ENCODE results near the gene SLC35F3.
"Not testable (repeated sequence)": the region's sequence is repeated elsewhere in the genome, so short reads cannot be mapped to it uniquely, and the experiment has no call there.

DNA sequence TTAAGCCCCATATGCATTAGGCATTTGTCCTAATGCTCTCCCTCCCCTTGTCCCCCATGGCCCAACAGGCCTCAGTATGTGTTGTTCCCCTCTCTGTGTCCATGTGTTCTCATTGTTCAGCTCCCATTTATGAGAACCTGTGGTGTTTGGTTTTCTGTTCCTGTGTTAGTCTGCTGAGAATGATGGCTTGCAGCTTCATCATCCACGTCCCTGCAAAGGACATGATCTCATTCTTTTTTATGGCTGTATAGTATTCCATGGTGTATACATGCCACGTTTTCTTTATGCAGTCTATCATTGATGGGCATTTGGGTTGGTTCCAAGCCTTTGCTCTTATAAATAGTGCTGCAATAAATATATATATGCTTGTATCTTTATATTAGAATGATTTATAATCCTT lies 218.1 kb downstream of the SLC35F3 start:
- TF ChIP-seq, protein P1, sequence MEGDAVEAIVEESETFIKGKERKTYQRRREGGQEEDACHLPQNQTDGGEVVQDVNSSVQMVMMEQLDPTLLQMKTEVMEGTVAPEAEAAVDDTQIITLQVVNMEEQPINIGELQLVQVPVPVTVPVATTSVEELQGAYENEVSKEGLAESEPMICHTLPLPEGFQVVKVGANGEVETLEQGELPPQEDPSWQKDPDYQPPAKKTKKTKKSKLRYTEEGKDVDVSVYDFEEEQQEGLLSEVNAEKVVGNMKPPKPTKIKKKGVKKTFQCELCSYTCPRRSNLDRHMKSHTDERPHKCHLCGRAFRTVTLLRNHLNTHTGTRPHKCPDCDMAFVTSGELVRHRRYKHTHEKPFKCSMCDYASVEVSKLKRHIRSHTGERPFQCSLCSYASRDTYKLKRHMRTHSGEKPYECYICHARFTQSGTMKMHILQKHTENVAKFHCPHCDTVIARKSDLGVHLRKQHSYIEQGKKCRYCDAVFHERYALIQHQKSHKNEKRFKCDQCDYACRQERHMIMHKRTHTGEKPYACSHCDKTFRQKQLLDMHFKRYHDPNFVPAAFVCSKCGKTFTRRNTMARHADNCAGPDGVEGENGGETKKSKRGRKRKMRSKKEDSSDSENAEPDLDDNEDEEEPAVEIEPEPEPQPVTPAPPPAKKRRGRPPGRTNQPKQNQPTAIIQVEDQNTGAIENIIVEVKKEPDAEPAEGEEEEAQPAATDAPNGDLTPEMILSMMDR (IDR thresholded peaks at IDR 0.05): not testable (repeated sequence)
- TF ChIP-seq JAZF1 (CRISPR knock-in tag; IDR thresholded peaks at IDR 0.05); FOXP1 (CRISPR knock-in tag; IDR thresholded peaks at IDR 0.05; ENCODE audit: borderline replicate concordance); CBFB (CRISPR knock-in tag; IDR thresholded peaks at IDR 0.05; ENCODE audit: low read depth): not testable (repeated sequence)
- TF ChIP-seq, protein P2, sequence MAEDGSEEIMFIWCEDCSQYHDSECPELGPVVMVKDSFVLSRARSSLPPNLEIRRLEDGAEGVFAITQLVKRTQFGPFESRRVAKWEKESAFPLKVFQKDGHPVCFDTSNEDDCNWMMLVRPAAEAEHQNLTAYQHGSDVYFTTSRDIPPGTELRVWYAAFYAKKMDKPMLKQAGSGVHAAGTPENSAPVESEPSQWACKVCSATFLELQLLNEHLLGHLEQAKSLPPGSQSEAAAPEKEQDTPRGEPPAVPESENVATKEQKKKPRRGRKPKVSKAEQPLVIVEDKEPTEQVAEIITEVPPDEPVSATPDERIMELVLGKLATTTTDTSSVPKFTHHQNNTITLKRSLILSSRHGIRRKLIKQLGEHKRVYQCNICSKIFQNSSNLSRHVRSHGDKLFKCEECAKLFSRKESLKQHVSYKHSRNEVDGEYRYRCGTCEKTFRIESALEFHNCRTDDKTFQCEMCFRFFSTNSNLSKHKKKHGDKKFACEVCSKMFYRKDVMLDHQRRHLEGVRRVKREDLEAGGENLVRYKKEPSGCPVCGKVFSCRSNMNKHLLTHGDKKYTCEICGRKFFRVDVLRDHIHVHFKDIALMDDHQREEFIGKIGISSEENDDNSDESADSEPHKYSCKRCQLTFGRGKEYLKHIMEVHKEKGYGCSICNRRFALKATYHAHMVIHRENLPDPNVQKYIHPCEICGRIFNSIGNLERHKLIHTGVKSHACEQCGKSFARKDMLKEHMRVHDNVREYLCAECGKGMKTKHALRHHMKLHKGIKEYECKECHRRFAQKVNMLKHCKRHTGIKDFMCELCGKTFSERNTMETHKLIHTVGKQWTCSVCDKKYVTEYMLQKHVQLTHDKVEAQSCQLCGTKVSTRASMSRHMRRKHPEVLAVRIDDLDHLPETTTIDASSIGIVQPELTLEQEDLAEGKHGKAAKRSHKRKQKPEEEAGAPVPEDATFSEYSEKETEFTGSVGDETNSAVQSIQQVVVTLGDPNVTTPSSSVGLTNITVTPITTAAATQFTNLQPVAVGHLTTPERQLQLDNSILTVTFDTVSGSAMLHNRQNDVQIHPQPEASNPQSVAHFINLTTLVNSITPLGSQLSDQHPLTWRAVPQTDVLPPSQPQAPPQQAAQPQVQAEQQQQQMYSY (CRISPR knock-in tag; IDR thresholded peaks at IDR 0.05): not testable (repeated sequence)
- TF ChIP-seq, protein P3, sequence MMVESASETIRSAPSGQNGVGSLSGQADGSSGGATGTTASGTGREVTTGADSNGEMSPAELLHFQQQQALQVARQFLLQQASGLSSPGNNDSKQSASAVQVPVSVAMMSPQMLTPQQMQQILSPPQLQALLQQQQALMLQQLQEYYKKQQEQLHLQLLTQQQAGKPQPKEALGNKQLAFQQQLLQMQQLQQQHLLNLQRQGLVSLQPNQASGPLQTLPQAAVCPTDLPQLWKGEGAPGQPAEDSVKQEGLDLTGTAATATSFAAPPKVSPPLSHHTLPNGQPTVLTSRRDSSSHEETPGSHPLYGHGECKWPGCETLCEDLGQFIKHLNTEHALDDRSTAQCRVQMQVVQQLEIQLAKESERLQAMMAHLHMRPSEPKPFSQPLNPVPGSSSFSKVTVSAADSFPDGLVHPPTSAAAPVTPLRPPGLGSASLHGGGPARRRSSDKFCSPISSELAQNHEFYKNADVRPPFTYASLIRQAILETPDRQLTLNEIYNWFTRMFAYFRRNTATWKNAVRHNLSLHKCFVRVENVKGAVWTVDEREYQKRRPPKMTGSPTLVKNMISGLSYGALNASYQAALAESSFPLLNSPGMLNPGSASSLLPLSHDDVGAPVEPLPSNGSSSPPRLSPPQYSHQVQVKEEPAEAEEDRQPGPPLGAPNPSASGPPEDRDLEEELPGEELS (CRISPR knock-in tag; IDR thresholded peaks at IDR 0.05): not testable (repeated sequence)
- TF ChIP-seq, protein P4, sequence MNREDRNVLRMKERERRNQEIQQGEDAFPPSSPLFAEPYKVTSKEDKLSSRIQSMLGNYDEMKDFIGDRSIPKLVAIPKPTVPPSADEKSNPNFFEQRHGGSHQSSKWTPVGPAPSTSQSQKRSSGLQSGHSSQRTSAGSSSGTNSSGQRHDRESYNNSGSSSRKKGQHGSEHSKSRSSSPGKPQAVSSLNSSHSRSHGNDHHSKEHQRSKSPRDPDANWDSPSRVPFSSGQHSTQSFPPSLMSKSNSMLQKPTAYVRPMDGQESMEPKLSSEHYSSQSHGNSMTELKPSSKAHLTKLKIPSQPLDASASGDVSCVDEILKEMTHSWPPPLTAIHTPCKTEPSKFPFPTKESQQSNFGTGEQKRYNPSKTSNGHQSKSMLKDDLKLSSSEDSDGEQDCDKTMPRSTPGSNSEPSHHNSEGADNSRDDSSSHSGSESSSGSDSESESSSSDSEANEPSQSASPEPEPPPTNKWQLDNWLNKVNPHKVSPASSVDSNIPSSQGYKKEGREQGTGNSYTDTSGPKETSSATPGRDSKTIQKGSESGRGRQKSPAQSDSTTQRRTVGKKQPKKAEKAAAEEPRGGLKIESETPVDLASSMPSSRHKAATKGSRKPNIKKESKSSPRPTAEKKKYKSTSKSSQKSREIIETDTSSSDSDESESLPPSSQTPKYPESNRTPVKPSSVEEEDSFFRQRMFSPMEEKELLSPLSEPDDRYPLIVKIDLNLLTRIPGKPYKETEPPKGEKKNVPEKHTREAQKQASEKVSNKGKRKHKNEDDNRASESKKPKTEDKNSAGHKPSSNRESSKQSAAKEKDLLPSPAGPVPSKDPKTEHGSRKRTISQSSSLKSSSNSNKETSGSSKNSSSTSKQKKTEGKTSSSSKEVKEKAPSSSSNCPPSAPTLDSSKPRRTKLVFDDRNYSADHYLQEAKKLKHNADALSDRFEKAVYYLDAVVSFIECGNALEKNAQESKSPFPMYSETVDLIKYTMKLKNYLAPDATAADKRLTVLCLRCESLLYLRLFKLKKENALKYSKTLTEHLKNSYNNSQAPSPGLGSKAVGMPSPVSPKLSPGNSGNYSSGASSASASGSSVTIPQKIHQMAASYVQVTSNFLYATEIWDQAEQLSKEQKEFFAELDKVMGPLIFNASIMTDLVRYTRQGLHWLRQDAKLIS (CRISPR knock-in tag; IDR thresholded peaks at IDR 0.05; ENCODE audit: borderline replicate concordance): not testable (repeated sequence)
- TF ChIP-seq, protein P5, sequence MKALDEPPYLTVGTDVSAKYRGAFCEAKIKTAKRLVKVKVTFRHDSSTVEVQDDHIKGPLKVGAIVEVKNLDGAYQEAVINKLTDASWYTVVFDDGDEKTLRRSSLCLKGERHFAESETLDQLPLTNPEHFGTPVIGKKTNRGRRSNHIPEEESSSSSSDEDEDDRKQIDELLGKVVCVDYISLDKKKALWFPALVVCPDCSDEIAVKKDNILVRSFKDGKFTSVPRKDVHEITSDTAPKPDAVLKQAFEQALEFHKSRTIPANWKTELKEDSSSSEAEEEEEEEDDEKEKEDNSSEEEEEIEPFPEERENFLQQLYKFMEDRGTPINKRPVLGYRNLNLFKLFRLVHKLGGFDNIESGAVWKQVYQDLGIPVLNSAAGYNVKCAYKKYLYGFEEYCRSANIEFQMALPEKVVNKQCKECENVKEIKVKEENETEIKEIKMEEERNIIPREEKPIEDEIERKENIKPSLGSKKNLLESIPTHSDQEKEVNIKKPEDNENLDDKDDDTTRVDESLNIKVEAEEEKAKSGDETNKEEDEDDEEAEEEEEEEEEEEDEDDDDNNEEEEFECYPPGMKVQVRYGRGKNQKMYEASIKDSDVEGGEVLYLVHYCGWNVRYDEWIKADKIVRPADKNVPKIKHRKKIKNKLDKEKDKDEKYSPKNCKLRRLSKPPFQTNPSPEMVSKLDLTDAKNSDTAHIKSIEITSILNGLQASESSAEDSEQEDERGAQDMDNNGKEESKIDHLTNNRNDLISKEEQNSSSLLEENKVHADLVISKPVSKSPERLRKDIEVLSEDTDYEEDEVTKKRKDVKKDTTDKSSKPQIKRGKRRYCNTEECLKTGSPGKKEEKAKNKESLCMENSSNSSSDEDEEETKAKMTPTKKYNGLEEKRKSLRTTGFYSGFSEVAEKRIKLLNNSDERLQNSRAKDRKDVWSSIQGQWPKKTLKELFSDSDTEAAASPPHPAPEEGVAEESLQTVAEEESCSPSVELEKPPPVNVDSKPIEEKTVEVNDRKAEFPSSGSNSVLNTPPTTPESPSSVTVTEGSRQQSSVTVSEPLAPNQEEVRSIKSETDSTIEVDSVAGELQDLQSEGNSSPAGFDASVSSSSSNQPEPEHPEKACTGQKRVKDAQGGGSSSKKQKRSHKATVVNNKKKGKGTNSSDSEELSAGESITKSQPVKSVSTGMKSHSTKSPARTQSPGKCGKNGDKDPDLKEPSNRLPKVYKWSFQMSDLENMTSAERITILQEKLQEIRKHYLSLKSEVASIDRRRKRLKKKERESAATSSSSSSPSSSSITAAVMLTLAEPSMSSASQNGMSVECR (CRISPR knock-in tag; IDR thresholded peaks at IDR 0.05; ENCODE audit: borderline replicate concordance): not testable (repeated sequence)
- TF ChIP-seq, protein P6, sequence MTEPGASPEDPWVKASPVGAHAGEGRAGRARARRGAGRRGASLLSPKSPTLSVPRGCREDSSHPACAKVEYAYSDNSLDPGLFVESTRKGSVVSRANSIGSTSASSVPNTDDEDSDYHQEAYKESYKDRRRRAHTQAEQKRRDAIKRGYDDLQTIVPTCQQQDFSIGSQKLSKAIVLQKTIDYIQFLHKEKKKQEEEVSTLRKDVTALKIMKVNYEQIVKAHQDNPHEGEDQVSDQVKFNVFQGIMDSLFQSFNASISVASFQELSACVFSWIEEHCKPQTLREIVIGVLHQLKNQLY (CRISPR knock-in tag; IDR thresholded peaks at IDR 0.05): not testable (repeated sequence)
- TF ChIP-seq, protein P7, sequence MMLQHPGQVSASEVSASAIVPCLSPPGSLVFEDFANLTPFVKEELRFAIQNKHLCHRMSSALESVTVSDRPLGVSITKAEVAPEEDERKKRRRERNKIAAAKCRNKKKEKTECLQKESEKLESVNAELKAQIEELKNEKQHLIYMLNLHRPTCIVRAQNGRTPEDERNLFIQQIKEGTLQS (CRISPR knock-in tag; conservative IDR thresholded peaks at IDR 0.05): not testable (repeated sequence)
- TF ChIP-seq, protein P8, sequence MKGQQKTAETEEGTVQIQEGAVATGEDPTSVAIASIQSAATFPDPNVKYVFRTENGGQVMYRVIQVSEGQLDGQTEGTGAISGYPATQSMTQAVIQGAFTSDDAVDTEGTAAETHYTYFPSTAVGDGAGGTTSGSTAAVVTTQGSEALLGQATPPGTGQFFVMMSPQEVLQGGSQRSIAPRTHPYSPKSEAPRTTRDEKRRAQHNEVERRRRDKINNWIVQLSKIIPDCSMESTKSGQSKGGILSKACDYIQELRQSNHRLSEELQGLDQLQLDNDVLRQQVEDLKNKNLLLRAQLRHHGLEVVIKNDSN (CRISPR knock-in tag; IDR thresholded peaks at IDR 0.05): not testable (repeated sequence)
